Endothelial cell of umbilical vein (primary cell): ENCODE measurements around the gene RWDD4. TPM values are rescaled to one million over a fixed set of nuclear protein-coding genes. Genes with fewer than 3 reads are reported as not detected.

Source experiments
- BruUV-seq: library from RNA; stranded (reverse); fragments of 400-500 nt; replicated peaks from 2 replicates; lab custom pipeline; 2021; lab: Mats Ljungman, UMichigan
- CTCF ChIA-PET: fragments of 300-600, 350-600 bp; sonication (Branson Sonifier 250); formaldehyde crosslinking; loops from one replicate; lab custom pipeline; 2021; ENCODE audit warnings: antibody characterized with exemption, inconsistent platforms; lab: Charles Lee
- POLR2A ChIA-PET: fragments of 300-600, 350-600 bp; sonication (Branson Sonifier 250); formaldehyde crosslinking; loops from one replicate; lab custom pipeline; 2021; ENCODE audit warnings: antibody characterized with exemption, inconsistent platforms; lab: Charles Lee
- DNase-seq: peaks from one replicate; pipeline ENCODE4 v3.0.0-alpha.2; 2011; ENCODE audit warnings: low read depth, low spot score
- FAIRE-seq: peaks from 2 replicates; lab custom pipeline; 2011; peaks lifted over from hg19 to GRCh38; lab: Jason Lieb, UNC
- H2AFZ ChIP-seq: 2 replicates; pipeline ENCODE4 v1.6.0; 2012; ENCODE audit warnings: low read depth, low read length, control low read depth, inconsistent platforms
- H3K27ac ChIP-seq: 2 replicates; pipeline ENCODE4 v1.5.1; 2011; ENCODE audit warnings: low read depth, mild to moderate bottlenecking, control low read depth, low read length, moderate library complexity; ENCODE audit not compliant: insufficient read depth
- H3K27me3 ChIP-seq, 2 experiments: 2 replicates each; pipeline versions ENCODE4 v1.6.0 to v1.6.1; 2011; ENCODE audit warnings: low read length in 2 of 2, mixed read lengths in 1 of 2; ENCODE audit not compliant: control insufficient read depth in 2 of 2, insufficient read depth in 2 of 2
- H3K36me3 ChIP-seq, 2 experiments: 2 replicates in 1 of 2; 3 replicates in 1 of 2; pipeline ENCODE4 v1.5.1; 2011; ENCODE audit warnings: low read length in 2 of 2, mild to moderate bottlenecking in 1 of 2, moderate library complexity in 1 of 2; ENCODE audit not compliant: control insufficient read depth in 2 of 2, insufficient read depth in 2 of 2; ENCODE audit errors: extremely low read depth in 1 of 2
- H3K4me1 ChIP-seq: 3 replicates; pipeline ENCODE4 v1.5.1; 2011; ENCODE audit warnings: mild to moderate bottlenecking, low read length; ENCODE audit not compliant: control insufficient read depth, insufficient read depth; ENCODE audit errors: extremely low read depth
- H3K4me2 ChIP-seq: 2 replicates; pipeline ENCODE4 v1.6.1; 2011; ENCODE audit warnings: low read length, control low read depth, mixed read lengths; ENCODE audit not compliant: insufficient read depth
- H3K4me3 ChIP-seq, 3 experiments: fragments of 200-600 bp in 1 of 3; sonication (generic), shearing (Covaris generic) in 1 of 3; replicated peaks in 1 of 3; 2 replicates each; pipeline ENCODE4 v1.5.1; 2011 to 2016; ENCODE audit warnings: control low read depth in 3 of 3, low read length in 3 of 3, mild to moderate bottlenecking in 2 of 3, inconsistent platforms in 1 of 3, low read depth in 1 of 3, moderate library complexity in 1 of 3; ENCODE audit not compliant: insufficient read depth in 1 of 3
- H3K79me2 ChIP-seq: 2 replicates; pipeline ENCODE4 v1.6.0; 2012; ENCODE audit warnings: low read length, inconsistent platforms; ENCODE audit not compliant: control insufficient read depth, insufficient read depth
- H3K9ac ChIP-seq: replicated peaks from 2 replicates; pipeline ENCODE3; 2011; ENCODE audit warnings: low read length, control low read depth; ENCODE audit not compliant: insufficient read depth; ENCODE audit errors: extremely low read depth
- H3K9me1 ChIP-seq: replicated peaks from 3 replicates; pipeline ENCODE4 v1.6.0; 2011; ENCODE audit warnings: mild to moderate bottlenecking, low read length; ENCODE audit not compliant: control insufficient read depth, insufficient read depth; ENCODE audit errors: extremely low read depth
- H3K9me3 ChIP-seq: replicated peaks from 2 replicates; pipeline ENCODE4 v1.5.1; 2012; ENCODE audit warnings: low read length, inconsistent platforms; ENCODE audit not compliant: control insufficient read depth, insufficient read depth
- H4K20me1 ChIP-seq: replicated peaks from 2 replicates; pipeline ENCODE3; 2011; ENCODE audit warnings: mild to moderate bottlenecking, low read length; ENCODE audit not compliant: control insufficient read depth, insufficient read depth; ENCODE audit errors: extremely low read depth
- EZH2 ChIP-seq: IDR thresholded peaks from 2 replicates; pipeline ENCODE4 v1.6.1; 2012; ENCODE audit warnings: borderline replicate concordance, low read depth, mild to moderate bottlenecking, moderate library complexity, low read length, inconsistent platforms; ENCODE audit not compliant: severe bottlenecking
- FOS ChIP-seq: IDR thresholded peaks from 2 replicates; pipeline ENCODE4 v1.6.1; 2011; ENCODE audit warnings: mild to moderate bottlenecking, low read length, moderate library complexity, borderline replicate concordance; ENCODE audit not compliant: insufficient read depth
- GATA2 ChIP-seq: IDR thresholded peaks from 2 replicates; pipeline ENCODE4 v1.7.0; 2011; ENCODE audit warnings: low read depth, mild to moderate bottlenecking, moderate library complexity, mixed read lengths, low read length; ENCODE audit not compliant: insufficient read length, insufficient read depth
- MYC ChIP-seq: IDR thresholded peaks from one replicate; pipeline ENCODE4 v1.6.1; 2011; ENCODE audit warnings: mild to moderate bottlenecking, low read depth, low read length
- POLR2A ChIP-seq: IDR thresholded peaks from 2 replicates; pipeline ENCODE4 v1.6.1; 2012; ENCODE audit warnings: low read depth, mild to moderate bottlenecking, control low read depth, low read length
- POLR2AphosphoS5 ChIP-seq: IDR thresholded peaks from 2 replicates; pipeline ENCODE4 v1.6.1; 2012; ENCODE audit warnings: low read depth, mild to moderate bottlenecking, control low read depth, low read length, moderate library complexity; ENCODE audit not compliant: insufficient read depth
- dilution Hi-C: fragments of 300-500 bp; cut with MboI; formaldehyde crosslinking; loops from one replicate; pipeline ENCODE4 v1.15.0; 2019; ENCODE audit warnings: low sequenced_read_pairs; ENCODE audit not compliant: extremely low pct_ligation_motif_present
- intact Hi-C: fragments of 100-400 bp; cut with micrococcal nuclease; formaldehyde crosslinking; loops from one replicate; pipeline ENCODE4 v1.10.0; 2022
- polyA plus RNA-seq, 4 experiments: library from polyadenylated mRNA; depleted of rRNA in 3 of 4; stranded (reverse) in 3 of 4; unstranded in 1 of 4; fragments of >200 nt; gene quantifications; 2 replicates each; pipeline versions ENCODE4 v1.2.1 to v1.2.3, GENCODE V29; 2011 to 2012; ENCODE audit warnings: missing spikeins in 1 of 4
- total RNA-seq: library from RNA; stranded (reverse); gene quantifications from 2 replicates; pipeline ENCODE4 v1.2.3, GENCODE V29; 2021
- TF ChIP-seq, protein P1 (sequence below): IDR thresholded peaks from 2 replicates; pipeline ENCODE4 v1.6.1; 2011; ENCODE audit not compliant: insufficient read depth, insufficient read length
- TF ChIP-seq, protein P2 (sequence below), 2 donors: IDR thresholded peaks; 1 replicate in 1 of 2; 2 replicates in 1 of 2; pipeline ENCODE4 v1.5.1; 2011; ENCODE audit warnings: low read length in 2 of 2, mild to moderate bottlenecking in 2 of 2, moderate library complexity in 2 of 2, control low read depth in 1 of 2, inconsistent platforms in 1 of 2, low read depth in 1 of 2; ENCODE audit not compliant: insufficient read depth in 1 of 2; ENCODE audit errors: extremely low read depth in 1 of 2

The RWDD4 gene
- total and polyA plus RNA-seq, 2 donors (not counting 3 experiments of a cell fraction or from before 2014, with no cell fraction given): 4.9 to 16.6 TPM

DNA sequence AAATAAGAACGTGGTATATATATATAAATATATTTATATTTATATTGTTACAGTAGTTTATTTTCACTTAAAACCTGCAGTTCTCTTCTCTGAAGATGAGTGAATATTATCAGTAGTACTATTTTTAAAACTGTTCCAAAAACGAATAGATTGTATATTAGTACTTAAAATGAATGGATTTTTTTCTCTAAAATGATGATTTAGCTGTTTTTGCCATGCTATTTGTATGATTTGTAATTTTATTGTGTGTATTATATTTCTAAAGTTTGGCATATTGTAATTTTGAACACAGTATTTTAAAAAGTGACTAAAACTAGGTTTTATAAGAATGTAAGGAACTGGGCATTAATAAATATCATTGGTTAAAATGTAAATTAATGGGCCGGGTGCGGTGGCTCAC lies 22.1 kb upstream of the RWDD4 start:
- Histone ChIP-seq H4K20me1 (no peaks in the 10 kb centered on the region), H3K9me3 (no peaks in the 10 kb centered on the region), H3K4me3 (no peak overlapping the region), H3K27ac (no peak overlapping the region), H3K4me2 (no peak overlapping the region), H3K27me3 (no peaks in the 10 kb centered on the region), H3K9ac (no peak overlapping the region), H3K9me1 (no peaks in the 10 kb centered on the region), H3K36me3 (peaks cover 3 to 26% of the 10 kb centered on the region in 2 experiments), H2AFZ (no peak overlapping the region), H3K79me2 (no peaks in the 10 kb centered on the region), H3K4me1 (no peaks in the 10 kb centered on the region)
- dilution Hi-C loops (no loop called here), intact Hi-C loops (no loop called here)
- no peak for FAIRE-seq
- DNase-seq: no peak
- CTCF ChIA-PET: interaction anchor here (1.5 to 1.9 kb wide), 2 partner anchors 13 to 208 kb away, joined by 3 to 4 read pairs; no protein-coding TSS in a partner anchor
- POLR2A ChIA-PET: no interaction called here
- TF ChIP-seq, protein P1, sequence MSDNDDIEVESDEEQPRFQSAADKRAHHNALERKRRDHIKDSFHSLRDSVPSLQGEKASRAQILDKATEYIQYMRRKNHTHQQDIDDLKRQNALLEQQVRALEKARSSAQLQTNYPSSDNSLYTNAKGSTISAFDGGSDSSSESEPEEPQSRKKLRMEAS: no peak
- TF ChIP-seq EZH2: no peak
- TF ChIP-seq POLR2AphosphoS5: no peak
- TF ChIP-seq POLR2A: no peak
- TF ChIP-seq FOS: no peak
- no peak for TF ChIP-seq MYC
- TF ChIP-seq GATA2: no peak
- TF ChIP-seq, protein P2, sequence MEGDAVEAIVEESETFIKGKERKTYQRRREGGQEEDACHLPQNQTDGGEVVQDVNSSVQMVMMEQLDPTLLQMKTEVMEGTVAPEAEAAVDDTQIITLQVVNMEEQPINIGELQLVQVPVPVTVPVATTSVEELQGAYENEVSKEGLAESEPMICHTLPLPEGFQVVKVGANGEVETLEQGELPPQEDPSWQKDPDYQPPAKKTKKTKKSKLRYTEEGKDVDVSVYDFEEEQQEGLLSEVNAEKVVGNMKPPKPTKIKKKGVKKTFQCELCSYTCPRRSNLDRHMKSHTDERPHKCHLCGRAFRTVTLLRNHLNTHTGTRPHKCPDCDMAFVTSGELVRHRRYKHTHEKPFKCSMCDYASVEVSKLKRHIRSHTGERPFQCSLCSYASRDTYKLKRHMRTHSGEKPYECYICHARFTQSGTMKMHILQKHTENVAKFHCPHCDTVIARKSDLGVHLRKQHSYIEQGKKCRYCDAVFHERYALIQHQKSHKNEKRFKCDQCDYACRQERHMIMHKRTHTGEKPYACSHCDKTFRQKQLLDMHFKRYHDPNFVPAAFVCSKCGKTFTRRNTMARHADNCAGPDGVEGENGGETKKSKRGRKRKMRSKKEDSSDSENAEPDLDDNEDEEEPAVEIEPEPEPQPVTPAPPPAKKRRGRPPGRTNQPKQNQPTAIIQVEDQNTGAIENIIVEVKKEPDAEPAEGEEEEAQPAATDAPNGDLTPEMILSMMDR (IDR thresholded peaks at IDR 0.05; ENCODE audit: extremely low read depth in 1 of 2, insufficient read depth in 1 of 2, low read depth in 1 of 2, low read length in 2 of 2): no peak
- BruUV-seq: no TSS peak
